Measurements from ENCODE around the gene SLC9A9. TPM values are rescaled to one million over a fixed set of nuclear protein-coding genes. Genes with fewer than 3 reads are reported as not detected.

The SLC9A9 gene
- total and polyA plus RNA-seq, 12 donors, result 1.3 to 8.4 (median 3.0) TPM

DNA sequence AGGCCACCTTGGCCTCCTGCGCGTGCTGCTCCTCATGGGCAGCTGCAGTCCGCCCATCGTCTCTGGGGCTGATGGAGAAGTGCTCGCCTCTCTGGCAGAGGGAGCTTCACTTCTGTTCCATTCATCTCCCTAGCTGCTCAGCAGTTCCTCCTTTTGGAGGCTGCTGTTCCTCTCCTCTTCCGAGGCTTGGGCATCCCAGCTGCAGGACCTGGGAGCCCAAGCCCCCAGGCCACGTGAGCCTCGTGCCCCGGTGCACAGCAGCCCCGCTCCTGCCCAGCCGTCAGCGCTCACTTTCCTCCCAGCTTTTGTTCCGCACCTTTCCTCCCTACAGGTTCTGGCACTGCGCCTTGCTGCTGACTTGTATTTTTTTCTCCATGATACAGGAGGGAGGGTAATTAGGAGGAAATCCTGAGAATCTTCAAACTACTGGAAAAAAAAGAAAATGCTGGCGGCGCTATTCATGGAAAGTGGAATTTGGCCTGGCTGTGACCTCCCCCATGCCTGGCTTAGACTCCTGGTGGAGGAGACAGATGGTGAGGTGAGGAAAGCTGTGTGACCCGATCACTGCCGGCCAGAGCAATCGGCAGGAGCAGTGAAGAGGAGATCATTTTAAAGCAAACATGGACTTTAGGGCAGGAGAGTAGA lies 518.6 kb downstream of the SLC9A9 start:
- no peaks in the 10 kb centered on the region for H3K27me3 ChIP-seq
- DNase-seq (peak in 1 of 2 donors; percentile 12), ATAC-seq (peak in 7 of 8 donors; percentile 50 to 78 (median 73))
- intact Hi-C loops (cut with DNase I), result loop anchor here in 3 of 10 donors (10.0 kb wide), 3 partner anchors 185 to 315 kb away; no protein-coding TSS in a partner anchor
- WGBS, 2 donors, result 35 to 36% methylated on average over 19 of the region's 19 CpGs
- TF ChIP-seq CTCF (IDR thresholded peaks at IDR 0.05), result no peak
- H3K36me3 ChIP-seq, result no peaks in the 10 kb centered on the region
- no peak overlapping the region for H3K27ac ChIP-seq
- H3K9me3 ChIP-seq, result no peaks in the 10 kb centered on the region
- H3K4me1 ChIP-seq, result peaks cover 0 to 51% (median 23%) of the 10 kb centered on the region in 9 donors
- peak overlapping the region in 1 of 10 donors; percentile 6 for H3K4me3 ChIP-seq

- DNase-seq (no peak), ATAC-seq (no peak)
- intact Hi-C loops (cut with DNase I), result loop anchor here in 2 of 10 donors (10.0 kb wide), 2 partner anchors 184 to 316 kb away; no protein-coding TSS in a partner anchor
- Histone ChIP-seq H3K27ac (no peak overlapping the region), H3K36me3 (no peaks in the 10 kb centered on the region), H3K4me1 (peaks cover 0 to 51% (median 23%) of the 10 kb centered on the region in 9 donors), H3K9me3 (no peaks in the 10 kb centered on the region), H3K27me3 (no peaks in the 10 kb centered on the region), H3K4me3 (no peak overlapping the region)
- 73 to 75% methylated on average over 5 of the region's 5 CpGs for WGBS, 2 donors
- TF ChIP-seq CTCF (IDR thresholded peaks at IDR 0.05), result no peak
These were observed 519.8 kb downstream of the SLC9A9 start for GRCh38 chr3:143328451-143328850.

DNA sequence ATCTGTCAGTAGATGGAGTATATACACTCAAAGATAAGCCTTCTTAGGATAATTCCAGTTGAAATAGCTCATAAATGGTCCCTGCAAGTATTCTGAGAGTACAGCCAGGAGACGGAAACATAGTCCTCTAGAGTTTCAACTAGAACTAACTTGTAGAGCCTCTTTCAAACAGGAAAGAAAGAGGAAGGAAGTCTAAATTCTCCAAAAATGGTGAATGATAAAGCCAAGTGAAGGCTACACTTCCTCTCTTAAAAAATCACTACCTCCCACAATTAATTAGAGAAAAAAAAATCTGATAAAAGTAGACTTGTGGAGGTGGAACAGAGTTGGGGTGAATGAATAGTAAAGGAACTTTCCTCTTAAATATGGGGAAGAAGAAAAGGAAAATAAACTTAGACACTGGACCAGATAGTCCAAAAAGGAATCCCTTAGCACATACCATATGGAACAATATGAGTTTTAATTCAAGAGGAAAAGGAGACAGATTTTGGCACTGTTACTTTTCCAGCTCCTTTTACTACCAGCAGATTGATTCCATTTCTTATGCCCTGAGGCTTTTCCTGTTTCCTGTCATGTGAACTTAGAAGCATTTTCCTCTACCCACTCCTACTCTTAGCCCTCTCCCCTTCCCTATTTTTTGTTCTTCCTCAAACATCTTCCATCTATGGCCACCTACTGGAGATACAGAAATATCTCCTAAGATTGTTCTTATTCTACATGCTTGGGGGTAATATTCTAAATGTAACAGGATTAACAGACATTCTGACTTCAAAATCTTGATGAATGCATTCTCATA lies 521.1 kb downstream of the SLC9A9 start:
- no peak overlapping the region for H3K4me3 ChIP-seq
- ATAC-seq (no peak), DNase-seq (no peak)
- 70 to 76% methylated on average over 1 of the region's 1 CpG for WGBS, 2 donors
- peak overlapping the region in 2 of 10 donors; percentile 17 to 21 for H3K27ac ChIP-seq
- H3K9me3 ChIP-seq, result no peaks in the 10 kb centered on the region
- no peaks in the 10 kb centered on the region for H3K27me3 ChIP-seq
- intact Hi-C loops (cut with DNase I), result loop anchor here in 2 of 10 donors (10.0 kb wide), 2 partner anchors 182 to 318 kb away; no protein-coding TSS in a partner anchor
- TF ChIP-seq CTCF (IDR thresholded peaks at IDR 0.05), result peak in 1 of 9 donors; percentile 16
- peaks cover 0 to 51% (median 23%) of the 10 kb centered on the region in 9 donors for H3K4me1 ChIP-seq
- H3K36me3 ChIP-seq, result no peaks in the 10 kb centered on the region

DNA sequence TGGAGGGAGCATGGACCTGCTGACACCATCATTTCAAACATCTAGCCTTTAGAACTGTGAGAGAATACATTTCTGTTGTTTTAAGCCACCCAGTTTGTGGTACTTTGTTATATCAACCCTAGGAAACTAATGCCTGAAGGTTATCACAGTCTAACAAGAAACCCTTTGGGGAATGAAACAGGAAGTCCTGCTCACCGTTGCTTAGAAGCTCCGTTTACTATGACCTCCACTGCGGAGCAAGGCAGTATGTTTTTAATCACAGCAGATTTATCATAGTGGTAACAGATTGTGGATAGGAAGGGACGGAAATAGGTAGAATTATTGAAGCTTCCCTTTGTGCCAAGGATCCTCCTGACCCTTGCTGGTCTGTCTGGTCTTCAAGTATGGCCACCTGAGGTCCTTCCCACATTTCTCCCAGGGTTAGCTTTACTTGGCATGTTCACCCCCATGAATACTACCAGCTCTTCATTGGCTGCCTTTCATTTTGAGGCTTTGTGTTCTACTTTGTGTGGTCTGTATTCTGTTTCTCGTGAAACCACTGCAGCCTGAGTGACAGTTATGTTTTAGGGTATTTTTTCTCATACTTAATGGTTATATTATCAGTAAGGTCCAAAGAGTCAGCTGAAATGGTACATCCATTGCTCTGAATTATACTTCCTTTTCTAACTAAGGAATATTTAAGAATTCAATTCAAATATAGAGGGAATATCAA lies 527.1 kb downstream of the SLC9A9 start:
- intact Hi-C loops (cut with DNase I), result loop anchor here in 2 of 10 donors (10.0 kb wide), 2 partner anchors 176 to 324 kb away; no protein-coding TSS in a partner anchor
- no peaks in the 10 kb centered on the region for H3K36me3 ChIP-seq
- ATAC-seq (peak in 1 of 8 donors; percentile 40), DNase-seq (no peak)
- TF ChIP-seq CTCF (IDR thresholded peaks at IDR 0.05), result no peak
- H3K27ac ChIP-seq, result no peak overlapping the region
- H3K9me3 ChIP-seq, result no peaks in the 10 kb centered on the region
- H3K4me3 ChIP-seq, result no peak overlapping the region
- H3K4me1 ChIP-seq, result peaks cover 0 to 8% (median 0%) of the 10 kb centered on the region in 9 donors
- 51 to 56% methylated on average over 5 of the region's 5 CpGs for WGBS, 2 donors
- H3K27me3 ChIP-seq, result no peaks in the 10 kb centered on the region

Measured in heart right ventricle (tissue), 16 donors.